ENCODE measurements around the gene FAM131B.

DNA sequence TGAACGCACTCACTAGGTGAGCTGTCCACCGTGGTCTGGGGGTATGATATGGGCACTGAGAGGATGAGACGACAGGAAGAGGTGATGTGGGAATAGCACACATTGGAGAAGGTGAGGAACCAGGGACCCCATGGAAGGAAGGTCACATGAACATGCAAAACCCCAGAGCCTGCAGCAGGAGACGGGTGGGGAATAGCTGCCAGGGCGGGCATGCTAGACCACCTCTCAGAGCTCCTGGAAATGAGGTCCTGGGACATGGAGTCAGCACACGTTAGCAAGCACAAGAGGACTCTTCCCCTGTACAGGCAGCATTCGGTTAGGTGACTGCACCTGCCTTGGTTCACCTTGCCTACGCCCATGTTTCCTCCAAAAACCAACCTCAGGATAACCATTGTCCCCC lies 8.1 kb downstream of the FAM131B start:
- TF ChIP-seq CREB1 (IDR thresholded peaks at IDR 0.05; ENCODE audit: low read depth) (no peak), YY1 (IDR thresholded peaks at IDR 0.05; ENCODE audit: low read depth) (no peak), EP300 (IDR thresholded peaks at IDR 0.05; ENCODE audit: borderline replicate concordance) (no peak), CEBPB (IDR thresholded peaks at IDR 0.05) (no peak), TCF12 (IDR thresholded peaks at IDR 0.05; ENCODE audit: low read depth) (no peak)
- TF ChIP-seq, protein P1, sequence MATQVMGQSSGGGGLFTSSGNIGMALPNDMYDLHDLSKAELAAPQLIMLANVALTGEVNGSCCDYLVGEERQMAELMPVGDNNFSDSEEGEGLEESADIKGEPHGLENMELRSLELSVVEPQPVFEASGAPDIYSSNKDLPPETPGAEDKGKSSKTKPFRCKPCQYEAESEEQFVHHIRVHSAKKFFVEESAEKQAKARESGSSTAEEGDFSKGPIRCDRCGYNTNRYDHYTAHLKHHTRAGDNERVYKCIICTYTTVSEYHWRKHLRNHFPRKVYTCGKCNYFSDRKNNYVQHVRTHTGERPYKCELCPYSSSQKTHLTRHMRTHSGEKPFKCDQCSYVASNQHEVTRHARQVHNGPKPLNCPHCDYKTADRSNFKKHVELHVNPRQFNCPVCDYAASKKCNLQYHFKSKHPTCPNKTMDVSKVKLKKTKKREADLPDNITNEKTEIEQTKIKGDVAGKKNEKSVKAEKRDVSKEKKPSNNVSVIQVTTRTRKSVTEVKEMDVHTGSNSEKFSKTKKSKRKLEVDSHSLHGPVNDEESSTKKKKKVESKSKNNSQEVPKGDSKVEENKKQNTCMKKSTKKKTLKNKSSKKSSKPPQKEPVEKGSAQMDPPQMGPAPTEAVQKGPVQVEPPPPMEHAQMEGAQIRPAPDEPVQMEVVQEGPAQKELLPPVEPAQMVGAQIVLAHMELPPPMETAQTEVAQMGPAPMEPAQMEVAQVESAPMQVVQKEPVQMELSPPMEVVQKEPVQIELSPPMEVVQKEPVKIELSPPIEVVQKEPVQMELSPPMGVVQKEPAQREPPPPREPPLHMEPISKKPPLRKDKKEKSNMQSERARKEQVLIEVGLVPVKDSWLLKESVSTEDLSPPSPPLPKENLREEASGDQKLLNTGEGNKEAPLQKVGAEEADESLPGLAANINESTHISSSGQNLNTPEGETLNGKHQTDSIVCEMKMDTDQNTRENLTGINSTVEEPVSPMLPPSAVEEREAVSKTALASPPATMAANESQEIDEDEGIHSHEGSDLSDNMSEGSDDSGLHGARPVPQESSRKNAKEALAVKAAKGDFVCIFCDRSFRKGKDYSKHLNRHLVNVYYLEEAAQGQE (IDR thresholded peaks at IDR 0.05; ENCODE audit: low read depth), result no peak
